Coronary artery (tissue), 2 donors: ENCODE data around the gene CLPTM1L.
"Not testable (repeated sequence)": the region's sequence is repeated elsewhere in the genome, so short reads cannot be mapped to it uniquely, and the experiment has no call there.

Experiments used
- DNase-seq: peaks from one replicate; pipeline ENCODE4 v3.0.0-alpha.2; 2017; ENCODE audit warnings: low spot score
- H3K27ac ChIP-seq, 2 donors: fragments of 200-600 bp; sonication (generic); one replicate each; pipeline ENCODE4 v1.5.1; 2016 to 2019
- H3K4me3 ChIP-seq: fragments of 200-600 bp; sonication (generic); 2 replicates; pipeline ENCODE4 v1.5.1; 2016; ENCODE audit warnings: mild to moderate bottlenecking, moderate library complexity
- TF ChIP-seq, protein P1 (sequence below): fragments of 200-600 bp; sonication (generic); IDR thresholded peaks from one replicate; pipeline ENCODE4 v1.5.1; 2019; ENCODE audit warnings: antibody characterized with exemption

The CLPTM1L gene

DNA sequence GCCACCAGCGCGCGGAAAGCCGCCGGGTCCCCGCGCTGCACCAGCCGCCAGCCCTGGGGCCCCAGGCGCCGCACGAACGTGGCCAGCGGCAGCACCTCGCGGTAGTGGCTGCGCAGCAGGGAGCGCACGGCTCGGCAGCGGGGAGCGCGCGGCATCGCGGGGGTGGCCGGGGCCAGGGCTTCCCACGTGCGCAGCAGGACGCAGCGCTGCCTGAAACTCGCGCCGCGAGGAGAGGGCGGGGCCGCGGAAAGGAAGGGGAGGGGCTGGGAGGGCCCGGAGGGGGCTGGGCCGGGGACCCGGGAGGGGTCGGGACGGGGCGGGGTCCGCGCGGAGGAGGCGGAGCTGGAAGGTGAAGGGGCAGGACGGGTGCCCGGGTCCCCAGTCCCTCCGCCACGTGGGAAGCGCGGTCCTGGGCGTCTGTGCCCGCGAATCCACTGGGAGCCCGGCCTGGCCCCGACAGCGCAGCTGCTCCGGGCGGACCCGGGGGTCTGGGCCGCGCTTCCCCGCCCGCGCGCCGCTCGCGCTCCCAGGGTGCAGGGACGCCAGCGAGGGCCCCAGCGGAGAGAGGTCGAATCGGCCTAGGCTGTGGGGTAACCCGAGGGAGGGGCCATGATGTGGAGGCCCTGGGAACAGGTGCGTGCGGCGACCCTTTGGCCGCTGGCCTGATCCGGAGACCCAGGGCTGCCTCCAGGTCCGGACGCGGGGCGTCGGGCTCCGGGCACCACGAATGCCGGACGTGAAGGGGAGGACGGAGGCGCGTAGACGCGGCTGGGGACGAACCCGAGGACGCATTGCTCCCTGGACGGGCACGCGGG, 49.9 kb downstream of the CLPTM1L start, which contains the start of gene TERT:
Gene TERT, minus strand, starts transcription at position 234 of the 815 bp plus-strand sequence. Its CDS starts 79 bp downstream, at position 155.
- TF ChIP-seq, protein P1, sequence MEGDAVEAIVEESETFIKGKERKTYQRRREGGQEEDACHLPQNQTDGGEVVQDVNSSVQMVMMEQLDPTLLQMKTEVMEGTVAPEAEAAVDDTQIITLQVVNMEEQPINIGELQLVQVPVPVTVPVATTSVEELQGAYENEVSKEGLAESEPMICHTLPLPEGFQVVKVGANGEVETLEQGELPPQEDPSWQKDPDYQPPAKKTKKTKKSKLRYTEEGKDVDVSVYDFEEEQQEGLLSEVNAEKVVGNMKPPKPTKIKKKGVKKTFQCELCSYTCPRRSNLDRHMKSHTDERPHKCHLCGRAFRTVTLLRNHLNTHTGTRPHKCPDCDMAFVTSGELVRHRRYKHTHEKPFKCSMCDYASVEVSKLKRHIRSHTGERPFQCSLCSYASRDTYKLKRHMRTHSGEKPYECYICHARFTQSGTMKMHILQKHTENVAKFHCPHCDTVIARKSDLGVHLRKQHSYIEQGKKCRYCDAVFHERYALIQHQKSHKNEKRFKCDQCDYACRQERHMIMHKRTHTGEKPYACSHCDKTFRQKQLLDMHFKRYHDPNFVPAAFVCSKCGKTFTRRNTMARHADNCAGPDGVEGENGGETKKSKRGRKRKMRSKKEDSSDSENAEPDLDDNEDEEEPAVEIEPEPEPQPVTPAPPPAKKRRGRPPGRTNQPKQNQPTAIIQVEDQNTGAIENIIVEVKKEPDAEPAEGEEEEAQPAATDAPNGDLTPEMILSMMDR: no peak
- Histone ChIP-seq H3K27ac (no peak within 1 kb of the TSS), H3K4me3 (no peak within 1 kb of the TSS)
- no peak for DNase-seq

DNA sequence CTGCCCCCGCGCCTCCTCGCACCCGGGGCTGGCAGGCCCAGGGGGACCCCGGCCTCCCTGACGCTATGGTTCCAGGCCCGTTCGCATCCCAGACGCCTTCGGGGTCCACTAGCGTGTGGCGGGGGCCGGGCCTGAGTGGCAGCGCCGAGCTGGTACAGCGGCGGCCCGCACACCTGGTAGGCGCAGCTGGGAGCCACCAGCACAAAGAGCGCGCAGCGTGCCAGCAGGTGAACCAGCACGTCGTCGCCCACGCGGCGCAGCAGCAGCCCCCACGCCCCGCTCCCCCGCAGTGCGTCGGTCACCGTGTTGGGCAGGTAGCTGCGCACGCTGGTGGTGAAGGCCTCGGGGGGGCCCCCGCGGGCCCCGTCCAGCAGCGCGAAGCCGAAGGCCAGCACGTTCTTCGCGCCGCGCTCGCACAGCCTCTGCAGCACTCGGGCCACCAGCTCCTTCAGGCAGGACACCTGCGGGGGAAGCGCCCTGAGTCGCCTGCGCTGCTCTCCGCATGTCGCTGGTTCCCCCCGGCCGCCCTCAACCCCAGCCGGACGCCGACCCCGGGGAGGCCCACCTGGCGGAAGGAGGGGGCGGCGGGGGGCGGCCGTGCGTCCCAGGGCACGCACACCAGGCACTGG, 50.6 kb downstream of the CLPTM1L start:
- Histone ChIP-seq H3K4me3 (no peak overlapping the region), H3K27ac (no peak overlapping the region)
- peak; percentile 60 for DNase-seq
- TF ChIP-seq, protein P1: no peak

DNA sequence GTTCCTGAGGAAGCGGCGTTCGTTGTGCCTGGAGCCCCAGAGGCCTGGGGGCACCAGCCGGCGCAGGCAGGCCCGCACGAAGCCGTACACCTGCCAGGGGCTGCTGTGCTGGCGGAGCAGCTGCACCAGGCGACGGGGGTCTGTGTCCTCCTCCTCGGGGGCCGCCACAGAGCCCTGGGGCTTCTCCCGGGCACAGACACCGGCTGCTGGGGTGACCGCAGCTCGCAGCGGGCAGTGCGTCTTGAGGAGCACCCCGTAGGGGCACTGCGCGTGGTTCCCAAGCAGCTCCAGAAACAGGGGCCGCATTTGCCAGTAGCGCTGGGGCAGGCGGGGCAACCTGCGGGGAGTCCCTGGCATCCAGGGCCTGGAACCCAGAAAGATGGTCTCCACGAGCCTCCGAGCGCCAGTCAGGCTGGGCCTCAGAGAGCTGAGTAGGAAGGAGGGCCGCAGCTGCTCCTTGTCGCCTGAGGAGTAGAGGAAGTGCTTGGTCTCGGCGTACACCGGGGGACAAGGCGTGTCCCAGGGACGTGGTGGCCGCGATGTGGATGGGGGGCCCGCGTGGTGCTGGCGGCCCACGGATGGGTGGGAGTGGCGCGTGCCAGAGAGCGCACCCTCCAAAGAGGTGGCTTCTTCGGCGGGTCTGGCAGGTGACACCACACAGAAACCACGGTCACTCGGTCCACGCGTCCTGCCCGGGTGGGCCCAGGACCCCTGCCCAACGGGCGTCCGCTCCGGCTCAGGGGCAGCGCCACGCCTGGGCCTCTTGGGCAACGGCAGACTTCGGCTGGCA, 51.3 kb downstream of the CLPTM1L start:
- TF ChIP-seq, protein P1: no peak
- peak; percentile 52 for DNase-seq
- Histone ChIP-seq H3K27ac (no peak overlapping the region), H3K4me3 (no peak overlapping the region)

DNA sequence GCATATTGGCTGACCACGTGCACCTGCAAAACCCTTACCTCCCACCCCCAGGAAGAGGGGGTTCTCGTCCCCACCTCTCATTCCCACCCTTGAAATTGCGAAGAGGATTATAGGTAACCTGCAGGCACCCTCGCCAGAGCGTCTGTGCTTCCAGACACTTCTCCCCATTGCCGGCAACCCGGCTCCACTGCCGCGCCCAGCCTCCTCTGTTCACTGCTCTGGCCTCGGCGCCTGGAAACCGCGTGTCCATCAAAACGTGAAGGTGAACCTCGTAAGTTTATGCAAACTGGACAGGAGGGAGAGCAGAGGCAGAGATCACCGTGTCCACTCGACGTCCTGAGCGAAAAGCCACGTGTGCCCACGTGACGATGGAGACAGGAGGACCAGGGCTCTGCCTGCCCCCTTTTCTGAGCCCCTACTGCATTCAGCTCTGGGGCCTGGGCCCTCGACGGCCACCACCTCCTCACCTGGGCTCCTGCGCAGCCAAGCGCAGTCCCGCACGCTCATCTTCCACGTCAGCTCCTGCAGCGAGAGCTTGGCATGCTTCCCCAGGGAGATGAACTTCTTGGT, 52.0 kb downstream of the CLPTM1L start:
- peak; percentile 26 for DNase-seq
- Histone ChIP-seq H3K4me3 (no peak overlapping the region), H3K27ac (no peak overlapping the region)
- TF ChIP-seq, protein P1: no peak

DNA sequence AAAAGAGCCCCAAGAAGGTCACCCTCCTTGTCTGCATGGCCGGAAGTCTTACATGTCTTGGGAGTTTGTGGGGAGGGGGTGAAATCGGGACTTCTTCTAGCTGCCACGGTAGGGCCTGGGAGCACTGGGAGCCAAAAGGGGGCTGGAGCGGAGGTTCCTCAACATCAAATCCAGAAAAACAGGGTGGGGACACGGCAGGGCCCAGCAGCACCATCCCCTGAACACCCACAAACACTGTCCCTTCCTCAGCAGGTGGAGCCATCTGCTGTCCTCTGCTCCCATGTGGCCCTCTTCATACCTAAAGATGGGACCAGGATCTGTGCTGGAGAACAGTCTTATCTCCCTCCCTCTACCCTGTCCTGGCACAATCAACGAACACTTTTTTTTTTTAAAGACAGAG, 52.8 kb downstream of the CLPTM1L start:
- TF ChIP-seq, protein P1: no peak
- H3K27ac ChIP-seq: no peak overlapping the region
- no peak overlapping the region for H3K4me3 ChIP-seq
- DNase-seq: peak; percentile 12

DNA sequence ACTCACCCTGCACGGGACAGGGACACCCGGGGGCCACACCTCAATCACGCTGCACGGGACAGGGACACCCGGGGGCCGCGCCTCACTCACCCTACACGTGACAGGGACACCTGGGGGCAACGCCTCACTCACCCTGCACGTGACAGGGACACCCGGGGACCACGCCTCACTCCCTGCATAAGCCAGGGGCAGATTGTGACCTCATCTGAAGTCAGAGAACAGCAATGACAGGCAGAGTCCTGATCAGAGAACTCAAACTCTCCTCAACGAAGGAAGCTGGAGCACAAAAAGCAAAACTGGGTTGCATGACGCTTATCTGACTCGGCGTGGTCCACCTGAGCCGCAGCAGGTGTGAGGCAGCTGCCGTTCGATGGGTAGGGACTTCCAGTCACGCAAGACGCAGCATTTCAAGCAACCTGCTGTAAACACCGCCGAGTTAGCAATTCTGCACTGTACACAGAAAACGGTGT, 53.3 kb downstream of the CLPTM1L start:
- TF ChIP-seq, protein P1: no peak
- Histone ChIP-seq H3K27ac (no peak overlapping the region), H3K4me3 (no peak overlapping the region)
- DNase-seq: peak; percentile 33

DNA sequence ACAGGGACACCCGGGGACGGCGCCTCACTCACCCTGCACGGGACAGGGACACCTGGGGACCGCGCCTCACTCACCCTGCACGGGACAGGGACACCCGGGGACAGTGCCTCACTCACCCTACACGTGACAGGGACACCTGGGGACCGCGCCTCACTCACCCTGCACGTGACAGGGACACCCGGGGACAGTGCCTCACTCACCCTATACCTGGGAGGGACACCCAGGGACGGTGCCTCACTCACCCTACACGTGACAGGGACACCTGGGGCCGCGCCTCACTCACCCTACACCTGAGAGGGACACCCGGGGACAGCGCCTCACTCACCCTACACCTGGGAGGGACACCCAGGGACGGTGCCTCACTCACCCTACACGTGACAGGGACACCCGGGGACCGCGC, 53.9 kb downstream of the CLPTM1L start:
- not testable (repeated sequence) for H3K4me3 ChIP-seq, DNase-seq, H3K27ac ChIP-seq

DNA sequence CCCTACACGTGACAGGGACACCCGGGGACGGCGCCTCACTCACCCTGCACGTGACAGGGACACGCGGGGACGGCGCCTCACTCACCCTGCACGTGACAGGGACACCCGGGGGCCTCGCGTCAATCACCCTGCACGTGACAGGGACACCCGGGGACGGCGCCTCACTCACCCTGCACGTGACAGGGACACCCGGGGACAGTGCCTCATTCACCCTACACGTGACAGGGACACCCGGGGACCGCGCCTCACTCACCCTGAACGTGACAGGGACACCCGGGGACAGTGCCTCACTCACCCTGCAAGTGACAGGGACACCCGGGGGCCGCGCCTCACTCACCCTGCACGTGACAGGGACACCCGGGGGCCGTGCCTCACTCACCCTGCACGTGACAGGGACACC, 55.3 kb downstream of the CLPTM1L start:
- not testable (repeated sequence) for H3K4me3 ChIP-seq, DNase-seq, H3K27ac ChIP-seq
